GM12892 (cell line): ENCODE results near the gene ABCC1.

ENCODE experiments used
- POLR2A ChIP-seq: IDR thresholded peaks from 2 replicates; pipeline ENCODE4 v1.6.1; 2011; ENCODE audit warnings: low read depth, low read length, control low read depth
- POLR2AphosphoS5 ChIP-seq: IDR thresholded peaks from 2 replicates; pipeline ENCODE4 v1.6.1; 2011; ENCODE audit warnings: low read depth, low read length, control low read depth

- no peak for TF ChIP-seq POLR2AphosphoS5
- TF ChIP-seq POLR2A = no peak
Measured at GRCh38 chr16:16013812-16014211, 64.4 kb downstream of the ABCC1 start.
